DMS114 treated with DMSO at 0.1 percent for 48 hours (cell line): ENCODE measurements around the gene ADAMTS5.

Experiments
- DNase-seq: peaks from one replicate; lab custom pipeline; 2025; ENCODE audit not compliant: unreplicated experiment; lab: John Stamatoyannopoulos, UW

ADAMTS5 gene

GRCh38 chr21:26967062-26967913, at the start of gene ADAMTS5:
ADAMTS5 (minus strand) TSS chr21:26967088; CDS start chr21:26966391, 697 bp downstream.
- DNase-seq, result no peak

DNA sequence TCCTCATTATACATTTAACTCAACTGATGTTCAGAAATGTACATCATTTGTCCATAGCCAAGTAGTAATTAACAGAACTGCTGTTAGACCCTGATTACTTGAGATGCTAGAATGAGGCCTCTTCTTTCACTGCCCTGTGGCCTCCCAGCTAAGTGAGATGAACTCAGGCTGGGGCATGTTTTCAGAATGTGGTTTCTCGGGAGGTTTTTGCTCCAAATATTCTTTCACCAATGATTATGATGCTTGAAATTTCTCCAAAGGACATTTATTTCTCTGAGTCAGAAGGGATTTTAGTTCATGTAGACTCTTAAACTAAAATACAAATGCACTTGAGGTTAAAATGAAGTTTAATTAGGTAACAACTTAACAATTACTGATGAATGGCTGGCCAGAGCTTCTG, 34.6 kb upstream of the ADAMTS5 start:
- DNase-seq, result no peak

- no peak for DNase-seq
Observed at GRCh38 chr21:26983576-26983975, 16.7 kb upstream of the ADAMTS5 start.

DNA sequence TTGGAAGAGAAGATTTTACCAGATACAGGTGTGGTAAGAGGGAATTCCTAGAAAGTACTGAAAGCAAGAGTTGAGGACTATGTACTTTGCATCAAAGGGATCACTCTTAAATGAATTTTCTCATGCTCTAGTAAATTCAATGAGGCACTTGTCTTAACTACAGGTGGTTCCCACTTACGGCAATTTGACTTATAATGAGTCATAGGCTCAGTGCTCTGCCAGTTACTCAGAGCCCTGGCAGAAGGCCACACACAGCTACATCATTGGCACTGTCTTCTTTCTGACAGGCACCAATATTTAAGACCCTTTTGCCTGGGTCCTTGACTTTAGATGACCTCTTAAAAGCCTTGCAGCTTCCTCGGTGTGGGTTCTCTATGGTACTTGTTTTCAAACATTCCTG, 15.9 kb upstream of the ADAMTS5 start:
- DNase-seq, result no peak

- DNase-seq, result no peak
Observed at GRCh38 chr21:26977746-26978145, 10.9 kb upstream of the ADAMTS5 start.

GRCh38 chr21:26973226-26973625, 6.3 kb upstream of the ADAMTS5 start:
- DNase-seq, result no peak

GRCh38 chr21:26972192-26972591, 5.3 kb upstream of the ADAMTS5 start:
- no peak for DNase-seq

- DNase-seq, result no peak
Observed at GRCh38 chr21:26969971-26970725, 3.3 kb upstream of the ADAMTS5 start.

DNA sequence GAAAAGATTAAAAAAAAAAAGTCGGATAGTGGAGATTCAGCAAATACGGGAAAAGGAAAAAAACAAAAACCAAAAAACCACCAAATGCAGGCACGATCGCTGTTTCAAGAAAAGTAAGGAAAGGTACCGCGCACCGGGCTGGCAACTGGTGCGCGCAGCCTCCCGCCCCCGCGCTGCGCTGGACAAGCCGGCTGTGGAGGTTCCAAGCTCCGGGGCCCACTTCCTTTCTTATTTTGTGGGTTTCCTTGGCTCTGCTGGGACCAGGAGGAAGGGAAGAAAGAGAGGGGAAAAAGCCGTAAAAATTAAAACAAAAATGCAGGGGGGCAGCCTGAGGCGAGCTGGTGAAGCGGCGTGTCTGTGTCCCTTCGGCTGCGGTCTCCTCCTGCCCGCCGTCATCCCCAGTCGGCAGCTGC, 233 bp downstream of the ADAMTS5 start:
- no peak for DNase-seq

DNA sequence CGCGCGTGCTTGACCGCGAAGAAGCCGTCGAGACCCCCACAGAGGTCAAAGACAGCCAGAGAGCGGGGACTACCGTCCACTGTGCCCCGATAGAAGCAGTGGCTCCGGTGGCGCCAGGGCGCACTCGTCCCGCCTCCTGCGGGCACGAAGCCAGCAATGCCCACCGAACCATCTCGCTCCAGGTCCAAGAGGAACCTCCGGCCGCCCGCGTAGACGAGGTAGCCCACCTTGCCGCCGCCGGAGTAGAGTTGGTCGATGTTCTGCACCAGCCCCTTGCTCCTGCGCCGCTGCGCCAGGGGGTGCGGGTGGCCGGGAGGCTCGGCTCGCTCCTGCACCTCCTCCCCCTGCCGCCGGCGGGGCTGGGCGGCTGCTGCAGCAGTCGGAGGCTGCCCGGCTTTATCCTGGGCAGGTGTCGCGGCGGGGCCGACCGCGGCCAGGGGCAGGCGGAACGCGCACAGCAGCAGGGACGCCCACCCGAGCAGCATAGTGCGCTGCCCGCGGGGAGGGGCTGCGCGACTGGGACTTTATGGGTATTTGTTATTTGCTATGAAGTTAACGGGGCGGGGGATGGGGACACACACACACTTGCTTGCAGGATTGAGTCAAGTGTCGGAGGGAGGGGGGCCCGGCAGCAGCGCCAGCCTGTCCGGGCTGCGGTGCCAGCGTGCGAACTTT, 844 bp downstream of the ADAMTS5 start:
- DNase-seq, result no peak

GRCh38 chr21:26965040-26965906, 1.6 kb downstream of the ADAMTS5 start:
- no peak for DNase-seq

DNA sequence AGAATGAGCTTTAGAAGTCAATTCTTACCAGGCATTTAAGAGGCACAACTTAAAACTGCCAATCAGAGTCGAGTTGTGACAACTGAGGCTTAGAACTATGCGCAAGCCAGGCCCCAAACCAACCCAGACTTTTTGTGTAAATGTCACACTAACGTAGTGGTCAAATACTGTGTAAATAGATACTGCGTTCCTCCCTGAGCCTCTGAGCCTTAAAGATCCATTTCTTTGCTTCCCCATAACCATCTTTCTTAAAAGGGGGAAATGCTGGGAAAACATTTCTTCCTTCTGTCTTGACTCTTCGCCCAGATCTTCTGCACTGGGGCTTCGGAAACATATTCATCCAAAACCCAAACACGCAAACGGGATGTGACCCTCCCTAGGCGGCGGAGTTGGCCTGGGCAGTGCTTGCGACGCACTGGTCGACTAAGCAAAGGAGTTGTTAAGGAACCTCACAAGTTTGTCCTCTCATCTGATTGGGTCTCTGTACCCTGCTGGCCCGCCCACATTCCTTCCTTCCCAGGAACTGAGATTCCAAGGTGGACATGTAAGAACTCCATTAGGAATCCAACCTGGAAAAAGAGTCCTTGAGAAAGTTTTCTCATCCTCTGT, 2.6 kb downstream of the ADAMTS5 start:
- DNase-seq, result no peak

DNA sequence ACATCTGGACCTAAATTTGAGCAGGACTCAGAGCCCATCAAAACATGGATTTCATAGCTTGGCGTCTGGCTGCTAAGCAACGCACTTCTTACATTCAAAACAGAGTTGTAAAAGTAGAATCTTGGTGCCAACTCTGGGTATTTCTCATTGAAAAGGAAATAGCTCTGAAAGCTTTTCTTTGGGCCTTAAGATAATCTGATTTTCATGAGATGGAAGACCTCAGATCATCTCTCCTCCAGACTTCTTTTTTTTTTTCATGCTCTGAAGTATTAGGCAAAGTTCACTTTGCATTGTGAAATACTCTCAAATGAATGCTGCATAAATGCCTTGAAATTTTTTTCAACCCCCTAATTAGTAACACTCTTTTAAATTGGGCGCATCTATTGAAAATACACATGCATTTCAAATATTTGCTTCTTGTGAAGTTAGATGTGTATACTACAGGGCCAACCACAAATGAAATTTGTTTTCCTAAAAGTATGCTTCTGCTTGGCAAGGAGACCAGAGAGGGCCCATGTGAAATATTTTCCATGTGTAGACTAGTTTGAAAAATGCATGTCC, 4.2 kb downstream of the ADAMTS5 start:
- DNase-seq, result no peak

DNA sequence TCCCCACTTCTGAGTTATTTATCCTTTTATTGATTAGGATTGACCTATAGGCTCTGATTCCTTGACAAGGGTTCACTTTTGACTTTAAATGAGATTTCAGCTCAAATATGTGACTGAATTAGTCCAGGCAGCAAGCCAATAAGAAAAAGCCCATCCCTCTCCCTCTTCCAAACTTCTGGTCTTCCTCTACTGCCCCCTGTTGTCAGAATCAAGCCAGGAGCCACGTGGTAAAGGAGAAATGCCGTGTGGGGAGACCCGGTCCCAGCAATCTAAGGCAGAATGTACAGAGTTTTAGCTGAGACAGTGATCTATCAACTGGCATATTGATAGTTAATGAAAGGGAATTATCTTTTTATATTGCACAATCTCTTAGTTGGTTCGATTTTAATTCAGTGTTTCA, 5.2 kb downstream of the ADAMTS5 start:
- no peak for DNase-seq

DNA sequence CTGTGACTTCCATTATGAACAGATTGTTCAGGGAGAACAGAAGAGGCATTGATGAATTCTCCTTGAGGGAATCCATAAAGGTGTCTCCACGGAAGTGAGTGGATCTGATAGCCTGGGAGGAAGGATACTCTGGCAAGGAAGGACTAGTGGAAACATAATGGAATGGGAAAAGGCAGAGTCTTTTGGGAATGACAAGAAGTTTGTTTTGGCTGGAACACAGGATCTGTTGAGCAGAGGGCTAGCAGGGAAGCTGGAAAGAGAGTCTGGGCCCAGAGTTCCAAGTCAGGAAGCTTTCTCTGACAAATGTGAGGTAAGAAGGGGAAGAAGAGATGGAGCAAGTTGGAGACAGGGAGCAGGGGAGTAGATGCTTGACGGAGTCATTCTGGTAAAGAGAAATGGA, 8.1 kb downstream of the ADAMTS5 start:
- DNase-seq, result no peak

GRCh38 chr21:26956813-26957212, 10.1 kb downstream of the ADAMTS5 start:
- no peak for DNase-seq

- no peak for DNase-seq
Observed at GRCh38 chr21:26956216-26956615, 10.7 kb downstream of the ADAMTS5 start.

DNA sequence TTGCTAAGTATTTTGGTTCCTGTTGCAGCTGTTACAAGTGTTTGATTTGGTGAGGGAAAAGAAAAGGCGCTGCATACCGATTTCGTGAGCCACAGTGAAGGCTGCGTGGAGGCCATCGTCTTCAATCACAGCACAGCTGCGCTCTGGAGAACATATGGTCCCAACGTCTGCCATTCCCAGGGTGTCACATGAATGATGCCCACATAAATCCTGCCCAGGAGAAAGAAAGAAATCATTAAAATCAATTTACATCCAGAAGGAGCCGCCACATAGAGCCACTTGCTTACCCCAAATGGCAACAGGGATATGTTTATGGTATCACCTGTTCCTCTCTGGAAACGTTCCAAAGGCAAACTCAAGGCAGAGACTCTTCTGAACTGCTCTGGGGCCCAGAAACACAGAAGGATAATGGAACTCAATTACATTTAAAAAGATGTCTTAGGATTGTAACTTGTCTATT, 12.2 kb downstream of the ADAMTS5 start:
- DNase-seq, result no peak

- no peak for DNase-seq
Observed at GRCh38 chr21:26952374-26953066, 14.4 kb downstream of the ADAMTS5 start.
